Transverse colon (tissue), 4 donors: ENCODE results near the gene PRKCE.

Experiments used
- CTCF ChIP-seq, 5 experiments: fragments of 200-600 bp in 3 of 5; fragments of 450-650 bp in 2 of 5; sonication (generic) in 3 of 5; IDR thresholded peaks; 1 replicate in 2 of 5; 2 replicates in 3 of 5; pipeline ENCODE4 v1.5.1; 2016 to 2017; ENCODE audit warnings: antibody characterized with exemption in 5 of 5, inconsistent platforms in 3 of 5, mild to moderate bottlenecking in 2 of 5, moderate library complexity in 1 of 5
- POLR2AphosphoS5 ChIP-seq, 3 donors: sonication (generic); formaldehyde crosslinking; IDR thresholded peaks; one replicate each; pipeline ENCODE4 v1.6.1; 2016; ENCODE audit warnings: antibody characterized with exemption in 3 of 3

- TF ChIP-seq CTCF (IDR thresholded peaks at IDR 0.05) (no peak), POLR2AphosphoS5 (IDR thresholded peaks at IDR 0.05) (no peak)
Measured at GRCh38 chr2:45883603-45884000, 232.1 kb downstream of the PRKCE start.
